Measurements from ENCODE around the gene RRP1. TPM values are rescaled to one million over a fixed set of nuclear protein-coding genes. Genes with fewer than 3 reads are reported as not detected.

RRP1 gene
- total and polyA plus RNA-seq, 10 of the 15 experiments (the other 5 are each of a cell fraction or from before 2014, with no cell fraction given), result 0.34 to 70.8 (median 35.1) TPM

DNA sequence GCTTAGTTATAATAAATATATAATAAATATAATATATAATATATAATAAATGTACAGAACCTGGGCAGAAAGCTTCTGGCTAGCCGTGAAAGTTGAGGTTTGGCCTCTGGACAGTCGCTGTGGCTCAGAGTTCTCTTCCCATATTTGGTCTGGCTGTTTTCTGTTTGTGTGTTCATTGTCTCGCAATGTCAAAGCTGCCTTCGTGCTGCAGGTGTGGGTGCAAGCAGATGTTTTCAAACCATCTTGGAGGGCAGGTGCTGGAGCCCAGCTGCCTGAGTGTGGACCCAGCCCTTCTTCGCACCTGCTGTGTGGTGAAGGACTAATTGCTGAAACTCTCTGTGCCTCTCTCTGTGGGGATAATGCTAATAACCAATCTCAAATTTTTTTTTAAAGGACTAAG is 9.7 kb upstream of the RRP1 start:
- H3K4me3 ChIP-seq, result no peak overlapping the region
- no peak overlapping the region for H3K4me2 ChIP-seq (ENCODE audit: control insufficient read depth, insufficient read depth)
- no peak overlapping the region for H3K9ac ChIP-seq (ENCODE audit: control insufficient read depth, insufficient read depth, low read length)
- no TSS peak for BruUV-seq (replicated peaks)
- 7% methylated on average over 5 of the region's 5 CpGs for WGBS (ENCODE audit: insufficient coverage, insufficient replicate concordance, low lambda C conversion rate, missing lambda C conversion rate)
- in situ Hi-C loops (cut with MboI) (no loop called here), intact Hi-C loops (cut with micrococcal nuclease; ENCODE audit: unreplicated experiment) (loop anchor here (5.0 kb wide), 1 partner anchor 52 kb away; no protein-coding TSS in a partner anchor)
- ChIA-PET SMC1A (ENCODE audit: uncharacterized antibody, unreplicated experiment) (interaction anchor here (0.9 to 1.8 kb wide), 8 partner anchors 10 to 241 kb away, joined by 3 to 10 read pairs (median 3); partner anchors contain the start of gene RRP1), RAD21 (ENCODE audit: unreplicated experiment) (interaction anchor here (1.0 to 1.2 kb wide), 4 partner anchors 9 to 63 kb away, joined by 3 to 5 read pairs (median 3); partner anchors contain the start of gene RRP1), CTCF (interaction anchor here (0.6 to 1.9 kb wide), 6 partner anchors 9 to 873 kb away, joined by 3 to 9 read pairs (median 4); partner anchors contain the start of gene RRP1), POLR2A (interaction anchor here (0.6 to 1.7 kb wide), 2 partner anchors 10 to 235 kb away, joined by 3 to 8 read pairs; partner anchors contain the start of gene RRP1)
- ATAC-seq (peak; percentile 29), FAIRE-seq (no peak), DNase-seq (ENCODE audit: low read depth, low spot score) (no peak)
- no peaks in the 10 kb centered on the region for H3K36me3 ChIP-seq (ENCODE audit: control insufficient read depth in 2 of 2, insufficient read depth in 2 of 2, low read length in 1 of 2)
- H2AFZ ChIP-seq (ENCODE audit: control insufficient read depth, low read depth, low read length), result no peak overlapping the region
- H3K4me1 ChIP-seq (ENCODE audit: control insufficient read depth, insufficient read depth, low read length), result peaks cover 9% of the 10 kb centered on the region
- no peaks in the 10 kb centered on the region for H3K9me3 ChIP-seq (replicated peaks; ENCODE audit: control insufficient read depth, insufficient read depth, low read length)
- no peaks in the 10 kb centered on the region for H3K27me3 ChIP-seq (replicated peaks in 1 of 2; ENCODE audit: control insufficient read depth in 2 of 2, insufficient read depth in 2 of 2, low read length in 1 of 2)
- no peaks in the 10 kb centered on the region for H4K20me1 ChIP-seq (ENCODE audit: control insufficient read depth, insufficient read depth)
- peaks cover 10% of the 10 kb centered on the region for H3K79me2 ChIP-seq (ENCODE audit: control insufficient read depth, insufficient read depth, low read length)
- H3K27ac ChIP-seq (ENCODE audit: control insufficient read depth, insufficient read depth), result no peak overlapping the region
- TF ChIP-seq TCF3 (IDR thresholded peaks at IDR 0.05; ENCODE audit: borderline replicate concordance, insufficient read depth, low read depth, low read length), result peak; percentile 78; the same call in 1 of the 2 replicates
- TF ChIP-seq BCL11A (IDR thresholded peaks at IDR 0.05; ENCODE audit: low read depth, low read length), result no peak
- TF ChIP-seq SMAD5 (IDR thresholded peaks at IDR 0.05; ENCODE audit: low read depth), result no peak
- TF ChIP-seq, protein P1, sequence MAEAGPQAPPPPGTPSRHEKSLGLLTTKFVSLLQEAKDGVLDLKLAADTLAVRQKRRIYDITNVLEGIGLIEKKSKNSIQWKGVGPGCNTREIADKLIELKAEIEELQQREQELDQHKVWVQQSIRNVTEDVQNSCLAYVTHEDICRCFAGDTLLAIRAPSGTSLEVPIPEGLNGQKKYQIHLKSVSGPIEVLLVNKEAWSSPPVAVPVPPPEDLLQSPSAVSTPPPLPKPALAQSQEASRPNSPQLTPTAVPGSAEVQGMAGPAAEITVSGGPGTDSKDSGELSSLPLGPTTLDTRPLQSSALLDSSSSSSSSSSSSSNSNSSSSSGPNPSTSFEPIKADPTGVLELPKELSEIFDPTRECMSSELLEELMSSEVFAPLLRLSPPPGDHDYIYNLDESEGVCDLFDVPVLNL (IDR thresholded peaks at IDR 0.05; ENCODE audit: low read depth, low read length), result no peak
- no peak for TF ChIP-seq CREB1 (IDR thresholded peaks at IDR 0.05; ENCODE audit: low read depth)
- no peak for TF ChIP-seq NR2C1 (IDR thresholded peaks at IDR 0.05)
- peak; percentile 32; the same call in 1 of the 2 replicates for TF ChIP-seq SMARCA5 (IDR thresholded peaks at IDR 0.05)
- TF ChIP-seq, protein P2, sequence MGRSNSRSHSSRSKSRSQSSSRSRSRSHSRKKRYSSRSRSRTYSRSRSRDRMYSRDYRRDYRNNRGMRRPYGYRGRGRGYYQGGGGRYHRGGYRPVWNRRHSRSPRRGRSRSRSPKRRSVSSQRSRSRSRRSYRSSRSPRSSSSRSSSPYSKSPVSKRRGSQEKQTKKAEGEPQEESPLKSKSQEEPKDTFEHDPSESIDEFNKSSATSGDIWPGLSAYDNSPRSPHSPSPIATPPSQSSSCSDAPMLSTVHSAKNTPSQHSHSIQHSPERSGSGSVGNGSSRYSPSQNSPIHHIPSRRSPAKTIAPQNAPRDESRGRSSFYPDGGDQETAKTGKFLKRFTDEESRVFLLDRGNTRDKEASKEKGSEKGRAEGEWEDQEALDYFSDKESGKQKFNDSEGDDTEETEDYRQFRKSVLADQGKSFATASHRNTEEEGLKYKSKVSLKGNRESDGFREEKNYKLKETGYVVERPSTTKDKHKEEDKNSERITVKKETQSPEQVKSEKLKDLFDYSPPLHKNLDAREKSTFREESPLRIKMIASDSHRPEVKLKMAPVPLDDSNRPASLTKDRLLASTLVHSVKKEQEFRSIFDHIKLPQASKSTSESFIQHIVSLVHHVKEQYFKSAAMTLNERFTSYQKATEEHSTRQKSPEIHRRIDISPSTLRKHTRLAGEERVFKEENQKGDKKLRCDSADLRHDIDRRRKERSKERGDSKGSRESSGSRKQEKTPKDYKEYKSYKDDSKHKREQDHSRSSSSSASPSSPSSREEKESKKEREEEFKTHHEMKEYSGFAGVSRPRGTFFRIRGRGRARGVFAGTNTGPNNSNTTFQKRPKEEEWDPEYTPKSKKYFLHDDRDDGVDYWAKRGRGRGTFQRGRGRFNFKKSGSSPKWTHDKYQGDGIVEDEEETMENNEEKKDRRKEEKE (IDR thresholded peaks at IDR 0.05), result no peak
- TF ChIP-seq EED (IDR thresholded peaks at IDR 0.05; ENCODE audit: low read depth), result no peak
- no peak for TF ChIP-seq RELA (IDR thresholded peaks at IDR 0.05; ENCODE audit: borderline replicate concordance, partially characterized antibody)
- no peak for TF ChIP-seq RELB (IDR thresholded peaks at IDR 0.05; ENCODE audit: low read depth)
- peak; percentile 60 for TF ChIP-seq ZNF687 (IDR thresholded peaks at IDR 0.05)
- TF ChIP-seq POLR2A (IDR thresholded peaks at IDR 0.05; ENCODE audit: low read depth, low read length), result no peak
- TF ChIP-seq JUNB (IDR thresholded peaks at IDR 0.05), result no peak

Measured in GM12878 (cell line).